ENCODE results near the gene STAT1. TPM values are rescaled to one million over a fixed set of nuclear protein-coding genes. Genes with fewer than 3 reads are reported as not detected.
A peak's percentile ranks its signal among the peaks of the same experiment; 100 is the strongest.

STAT1 gene
- total and polyA plus RNA-seq, 2 donors (not counting 1 experiment from before 2014, with no cell fraction given) = 128 to 171 TPM

DNA sequence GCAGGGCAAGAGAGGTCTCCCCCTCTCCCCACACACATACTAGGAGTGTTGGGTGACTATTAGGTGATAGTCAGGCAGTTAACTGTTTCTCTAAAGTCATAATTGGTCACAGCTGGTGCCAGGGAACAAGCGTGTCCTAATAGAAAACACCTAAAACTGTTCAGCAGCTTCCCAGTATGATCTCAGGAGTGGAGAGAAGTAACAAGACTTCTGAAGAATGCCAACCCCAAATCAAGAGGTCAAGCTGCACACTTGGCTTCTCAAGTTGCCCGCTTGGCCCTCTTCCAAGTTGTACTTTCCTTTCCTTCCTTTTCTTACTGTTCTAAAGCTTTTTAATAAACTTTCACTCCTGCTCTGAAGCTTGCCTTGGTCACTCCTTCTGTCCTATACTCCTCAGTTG lies 22.4 kb upstream of the STAT1 start:
- Histone ChIP-seq H3K4me2 (ENCODE audit: extremely low read depth, insufficient read depth, low read length) (no peak overlapping the region), H3K4me1 (ENCODE audit: control insufficient read depth, extremely low read depth, insufficient read depth, low read length) (peaks cover 14% of the 10 kb centered on the region)
- DNase-seq (ENCODE audit: low read depth in 2 of 2) = no peak

DNA sequence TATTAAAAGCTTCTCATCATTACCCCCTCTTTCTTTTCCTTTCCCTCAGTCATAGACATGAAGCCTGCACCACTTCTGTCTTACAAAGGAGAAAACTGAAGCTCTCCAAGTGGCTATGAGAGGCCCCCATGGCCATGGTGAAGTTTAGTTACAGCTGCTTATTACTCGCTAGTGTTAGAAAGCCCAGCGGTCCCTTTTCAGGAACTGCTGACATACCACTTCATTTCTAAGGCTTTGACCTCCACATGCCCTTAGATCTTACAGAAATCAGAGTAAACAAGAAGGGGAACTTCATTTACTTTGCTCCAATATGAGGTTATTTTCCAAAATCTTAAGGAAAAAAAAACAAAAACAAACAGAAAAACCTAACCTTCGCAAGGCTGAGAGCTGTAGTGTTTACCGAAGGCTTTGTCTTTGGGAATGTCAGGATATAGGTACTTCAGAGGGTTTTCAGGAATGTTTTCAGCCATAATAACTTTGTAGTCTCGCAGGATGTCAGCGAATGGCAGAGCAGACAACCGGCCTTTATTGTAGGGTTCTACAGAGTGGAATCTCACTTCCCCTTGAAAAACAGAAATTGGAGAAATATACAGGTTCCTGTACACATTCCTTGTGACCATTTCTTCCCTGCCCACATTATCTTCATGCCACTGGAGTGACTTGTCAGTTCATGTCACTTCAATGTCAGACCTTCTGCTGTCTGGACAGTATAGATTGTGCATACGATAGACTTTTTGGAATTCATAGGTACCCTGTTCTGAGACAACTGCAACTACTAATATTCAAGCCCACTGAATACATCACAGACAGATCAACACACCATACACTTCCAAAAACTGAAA lies 18.8 kb upstream of the STAT1 start:
- DNase-seq (ENCODE audit: low read depth in 2 of 2) = no peak
- TF ChIP-seq, protein P1, sequence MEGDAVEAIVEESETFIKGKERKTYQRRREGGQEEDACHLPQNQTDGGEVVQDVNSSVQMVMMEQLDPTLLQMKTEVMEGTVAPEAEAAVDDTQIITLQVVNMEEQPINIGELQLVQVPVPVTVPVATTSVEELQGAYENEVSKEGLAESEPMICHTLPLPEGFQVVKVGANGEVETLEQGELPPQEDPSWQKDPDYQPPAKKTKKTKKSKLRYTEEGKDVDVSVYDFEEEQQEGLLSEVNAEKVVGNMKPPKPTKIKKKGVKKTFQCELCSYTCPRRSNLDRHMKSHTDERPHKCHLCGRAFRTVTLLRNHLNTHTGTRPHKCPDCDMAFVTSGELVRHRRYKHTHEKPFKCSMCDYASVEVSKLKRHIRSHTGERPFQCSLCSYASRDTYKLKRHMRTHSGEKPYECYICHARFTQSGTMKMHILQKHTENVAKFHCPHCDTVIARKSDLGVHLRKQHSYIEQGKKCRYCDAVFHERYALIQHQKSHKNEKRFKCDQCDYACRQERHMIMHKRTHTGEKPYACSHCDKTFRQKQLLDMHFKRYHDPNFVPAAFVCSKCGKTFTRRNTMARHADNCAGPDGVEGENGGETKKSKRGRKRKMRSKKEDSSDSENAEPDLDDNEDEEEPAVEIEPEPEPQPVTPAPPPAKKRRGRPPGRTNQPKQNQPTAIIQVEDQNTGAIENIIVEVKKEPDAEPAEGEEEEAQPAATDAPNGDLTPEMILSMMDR (conservative IDR thresholded peaks at IDR 0.05 in 1 of 2, IDR thresholded peaks at IDR 0.05 in 1 of 2; ENCODE audit: low read depth in 1 of 2, low read length in 2 of 2) = no peak
- TF ChIP-seq EZH2 (IDR thresholded peaks at IDR 0.05; ENCODE audit: low read length, missing control alignments) = no peak
- Histone ChIP-seq H3K79me2 (ENCODE audit: control insufficient read depth, insufficient read depth, low read length) (no peaks in the 10 kb centered on the region), H3K9me3 (ENCODE audit: control insufficient read depth, insufficient read depth, low read depth, low read length) (no peaks in the 10 kb centered on the region), H3K4me3 (replicated peaks in 1 of 4; ENCODE audit: control extremely low read depth in 1 of 4, insufficient read depth in 1 of 4, low read depth in 3 of 4, low read length in 4 of 4) (no peak overlapping the region), H2AFZ (ENCODE audit: low read length) (peak overlapping the region; percentile 47), H3K27me3 (ENCODE audit: control insufficient read depth, insufficient read depth, low read length) (no peaks in the 10 kb centered on the region), H3K9ac (ENCODE audit: insufficient read depth, low read length) (no peak overlapping the region), H3K27ac (ENCODE audit: insufficient read depth, low read length) (no peak overlapping the region), H4K20me1 (ENCODE audit: control insufficient read depth, extremely low read depth, insufficient read depth, low read length) (no peaks in the 10 kb centered on the region), H3K4me1 (ENCODE audit: control insufficient read depth, extremely low read depth, insufficient read depth, low read length) (peaks cover 2% of the 10 kb centered on the region), H3K36me3 (ENCODE audit: control insufficient read depth, insufficient read depth, low read length) (no peaks in the 10 kb centered on the region), H3K4me2 (ENCODE audit: extremely low read depth, insufficient read depth, low read length) (no peak overlapping the region)

More for the DNA sequence above, 22.4 kb upstream of the STAT1 start:
- Histone ChIP-seq H2AFZ (ENCODE audit: low read length) (no peak overlapping the region), H3K4me3 (replicated peaks in 1 of 4; ENCODE audit: control extremely low read depth in 1 of 4, insufficient read depth in 1 of 4, low read depth in 3 of 4, low read length in 4 of 4) (no peak overlapping the region), H3K79me2 (ENCODE audit: control insufficient read depth, insufficient read depth, low read length) (no peaks in the 10 kb centered on the region), H3K9me3 (ENCODE audit: control insufficient read depth, insufficient read depth, low read depth, low read length) (no peaks in the 10 kb centered on the region), H3K27ac (ENCODE audit: insufficient read depth, low read length) (no peak overlapping the region), H3K9ac (ENCODE audit: insufficient read depth, low read length) (no peak overlapping the region), H3K27me3 (ENCODE audit: control insufficient read depth, insufficient read depth, low read length) (no peaks in the 10 kb centered on the region), H3K36me3 (ENCODE audit: control insufficient read depth, insufficient read depth, low read length) (no peaks in the 10 kb centered on the region), H4K20me1 (ENCODE audit: control insufficient read depth, extremely low read depth, insufficient read depth, low read length) (no peaks in the 10 kb centered on the region)
- TF ChIP-seq, protein P1 (conservative IDR thresholded peaks at IDR 0.05 in 1 of 2, IDR thresholded peaks at IDR 0.05 in 1 of 2; ENCODE audit: low read depth in 1 of 2, low read length in 2 of 2) = no peak
- no peak for TF ChIP-seq EZH2 (IDR thresholded peaks at IDR 0.05; ENCODE audit: low read length, missing control alignments)

DNA sequence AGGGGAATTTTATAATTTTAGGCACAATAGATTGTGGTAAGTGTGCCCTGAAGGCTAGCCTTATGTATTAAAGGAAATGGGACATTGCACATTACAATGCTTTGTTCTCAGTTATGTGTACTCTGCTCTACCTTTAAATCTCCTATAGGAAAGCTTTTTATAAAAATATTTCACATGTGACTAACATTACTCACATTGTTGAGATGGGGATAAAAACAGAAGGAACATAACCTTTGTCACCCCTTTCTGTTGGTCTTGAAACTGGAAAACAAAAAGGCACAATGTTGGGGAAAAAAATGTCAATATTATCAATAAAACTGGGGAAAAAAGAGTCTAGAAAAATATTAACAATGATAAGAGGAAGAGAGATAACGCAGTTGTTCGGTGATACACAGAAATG lies 17.3 kb upstream of the STAT1 start:
- Histone ChIP-seq H3K79me2 (ENCODE audit: control insufficient read depth, insufficient read depth, low read length) (no peaks in the 10 kb centered on the region), H3K4me3 (replicated peaks in 1 of 4; ENCODE audit: control extremely low read depth in 1 of 4, insufficient read depth in 1 of 4, low read depth in 3 of 4, low read length in 4 of 4) (no peak overlapping the region), H3K4me2 (ENCODE audit: extremely low read depth, insufficient read depth, low read length) (no peak overlapping the region), H3K27ac (ENCODE audit: insufficient read depth, low read length) (no peak overlapping the region), H3K27me3 (ENCODE audit: control insufficient read depth, insufficient read depth, low read length) (no peaks in the 10 kb centered on the region), H2AFZ (ENCODE audit: low read length) (no peak overlapping the region), H4K20me1 (ENCODE audit: control insufficient read depth, extremely low read depth, insufficient read depth, low read length) (no peaks in the 10 kb centered on the region), H3K36me3 (ENCODE audit: control insufficient read depth, insufficient read depth, low read length) (no peaks in the 10 kb centered on the region), H3K4me1 (ENCODE audit: control insufficient read depth, extremely low read depth, insufficient read depth, low read length) (no peaks in the 10 kb centered on the region), H3K9ac (ENCODE audit: insufficient read depth, low read length) (no peak overlapping the region), H3K9me3 (ENCODE audit: control insufficient read depth, insufficient read depth, low read depth, low read length) (no peaks in the 10 kb centered on the region)
- TF ChIP-seq EZH2 (IDR thresholded peaks at IDR 0.05; ENCODE audit: low read length, missing control alignments) = no peak
- TF ChIP-seq, protein P1 (conservative IDR thresholded peaks at IDR 0.05 in 1 of 2, IDR thresholded peaks at IDR 0.05 in 1 of 2; ENCODE audit: low read depth in 1 of 2, low read length in 2 of 2) = no peak
- no peak for DNase-seq (ENCODE audit: low read depth in 2 of 2)
